ENCODE data around the gene RAD51B. TPM values are rescaled to one million over a fixed set of nuclear protein-coding genes. Genes with fewer than 3 reads are reported as not detected.
"Not testable (repeated sequence)": the region's sequence is repeated elsewhere in the genome, so short reads cannot be mapped to it uniquely, and the experiment has no call there.

RAD51B gene
- total and polyA plus RNA-seq, 2 donors (not counting 1 experiment from before 2014, with no cell fraction given), result 4.6 to 16.3 TPM

DNA sequence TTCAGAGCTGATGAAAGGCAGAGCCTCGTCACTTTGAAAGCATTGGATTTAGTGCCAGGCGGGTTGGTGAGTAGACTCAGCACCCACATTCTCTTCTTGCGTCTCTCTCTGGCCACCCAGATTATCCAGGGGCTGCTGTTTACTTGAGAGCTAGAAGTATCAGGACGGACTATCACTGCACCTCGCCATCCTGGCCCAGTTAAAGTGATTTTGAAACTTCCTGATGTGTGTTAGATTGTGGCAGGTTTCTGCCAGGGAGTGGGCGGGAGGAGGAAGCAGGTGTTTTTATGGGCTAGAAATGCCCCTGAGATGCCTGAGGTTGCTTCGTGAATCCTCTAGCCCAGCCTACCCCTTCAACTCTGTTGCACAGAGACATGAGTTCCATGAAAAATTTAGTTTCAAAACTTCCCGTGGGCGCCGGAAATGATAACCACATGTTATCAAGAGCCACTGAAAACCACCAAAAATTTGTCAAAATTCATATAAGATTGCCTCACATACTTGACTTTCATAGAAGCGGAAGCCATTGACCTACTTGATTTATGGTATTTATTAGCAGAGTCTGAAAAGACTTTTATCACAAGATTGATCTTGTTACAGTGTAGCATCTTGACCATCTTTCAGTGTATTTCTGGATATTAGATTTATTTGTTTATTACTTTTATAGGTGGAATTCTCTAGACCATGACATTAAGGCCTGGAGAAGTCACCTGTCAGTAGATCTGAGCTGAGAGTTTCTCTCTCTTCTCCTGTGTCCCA is 466.0 kb downstream of the RAD51B start:
- no peak for TF ChIP-seq EZH2 (IDR thresholded peaks at IDR 0.05; ENCODE audit: low read length, missing control alignments)
- TF ChIP-seq, protein P1, sequence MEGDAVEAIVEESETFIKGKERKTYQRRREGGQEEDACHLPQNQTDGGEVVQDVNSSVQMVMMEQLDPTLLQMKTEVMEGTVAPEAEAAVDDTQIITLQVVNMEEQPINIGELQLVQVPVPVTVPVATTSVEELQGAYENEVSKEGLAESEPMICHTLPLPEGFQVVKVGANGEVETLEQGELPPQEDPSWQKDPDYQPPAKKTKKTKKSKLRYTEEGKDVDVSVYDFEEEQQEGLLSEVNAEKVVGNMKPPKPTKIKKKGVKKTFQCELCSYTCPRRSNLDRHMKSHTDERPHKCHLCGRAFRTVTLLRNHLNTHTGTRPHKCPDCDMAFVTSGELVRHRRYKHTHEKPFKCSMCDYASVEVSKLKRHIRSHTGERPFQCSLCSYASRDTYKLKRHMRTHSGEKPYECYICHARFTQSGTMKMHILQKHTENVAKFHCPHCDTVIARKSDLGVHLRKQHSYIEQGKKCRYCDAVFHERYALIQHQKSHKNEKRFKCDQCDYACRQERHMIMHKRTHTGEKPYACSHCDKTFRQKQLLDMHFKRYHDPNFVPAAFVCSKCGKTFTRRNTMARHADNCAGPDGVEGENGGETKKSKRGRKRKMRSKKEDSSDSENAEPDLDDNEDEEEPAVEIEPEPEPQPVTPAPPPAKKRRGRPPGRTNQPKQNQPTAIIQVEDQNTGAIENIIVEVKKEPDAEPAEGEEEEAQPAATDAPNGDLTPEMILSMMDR (conservative IDR thresholded peaks at IDR 0.05 in 1 of 2, IDR thresholded peaks at IDR 0.05 in 1 of 2; ENCODE audit: low read depth in 1 of 2, low read length in 2 of 2), result no peak
- H3K27ac ChIP-seq (ENCODE audit: insufficient read depth, low read length), result no peak overlapping the region
- H3K79me2 ChIP-seq (ENCODE audit: control insufficient read depth, insufficient read depth, low read length), result no peaks in the 10 kb centered on the region
- no peak overlapping the region for H2AFZ ChIP-seq (ENCODE audit: low read length)
- no peaks in the 10 kb centered on the region for H3K9me3 ChIP-seq (ENCODE audit: control insufficient read depth, insufficient read depth, low read depth, low read length)
- no peaks in the 10 kb centered on the region for H4K20me1 ChIP-seq (ENCODE audit: control insufficient read depth, extremely low read depth, insufficient read depth, low read length)
- H3K4me1 ChIP-seq (ENCODE audit: control insufficient read depth, extremely low read depth, insufficient read depth, low read length), result no peaks in the 10 kb centered on the region
- peak in 1 of 2 donors; percentile 14 for DNase-seq (ENCODE audit: low read depth in 2 of 2)
- no peak overlapping the region for H3K9ac ChIP-seq (ENCODE audit: insufficient read depth, low read length)
- H3K27me3 ChIP-seq (ENCODE audit: control insufficient read depth, insufficient read depth, low read length), result no peaks in the 10 kb centered on the region
- no peaks in the 10 kb centered on the region for H3K36me3 ChIP-seq (ENCODE audit: control insufficient read depth, insufficient read depth, low read length)
- no peak overlapping the region for H3K4me2 ChIP-seq (ENCODE audit: extremely low read depth, insufficient read depth, low read length)
- no peak overlapping the region for H3K4me3 ChIP-seq (replicated peaks in 1 of 4; ENCODE audit: control extremely low read depth in 1 of 4, insufficient read depth in 1 of 4, low read depth in 3 of 4, low read length in 4 of 4)

DNA sequence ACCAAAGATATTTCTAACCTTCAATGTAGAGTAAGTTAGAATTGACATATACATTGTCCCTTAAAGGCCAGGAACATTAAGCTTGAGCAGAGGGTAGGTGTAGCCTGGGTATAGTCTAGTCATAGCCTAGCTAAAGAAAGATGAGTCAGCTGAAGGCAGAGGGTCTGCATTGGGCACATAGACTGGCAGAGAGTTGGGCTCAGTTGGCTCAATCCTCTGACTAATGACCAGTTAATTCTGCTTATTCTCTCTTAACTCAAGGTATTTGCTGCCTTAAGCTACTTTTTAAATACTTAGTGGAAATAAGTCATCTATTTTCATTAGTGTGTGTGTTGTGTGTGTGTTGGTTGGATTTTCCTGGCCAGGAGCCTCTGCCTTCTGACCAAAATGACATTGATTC is 467.1 kb downstream of the RAD51B start:
- no peaks in the 10 kb centered on the region for H3K4me1 ChIP-seq (ENCODE audit: control insufficient read depth, extremely low read depth, insufficient read depth, low read length)
- no peak overlapping the region for H3K9ac ChIP-seq (ENCODE audit: insufficient read depth, low read length)
- H4K20me1 ChIP-seq (ENCODE audit: control insufficient read depth, extremely low read depth, insufficient read depth, low read length), result no peaks in the 10 kb centered on the region
- no peak for TF ChIP-seq EZH2 (IDR thresholded peaks at IDR 0.05; ENCODE audit: low read length, missing control alignments)
- TF ChIP-seq, protein P1 (conservative IDR thresholded peaks at IDR 0.05 in 1 of 2, IDR thresholded peaks at IDR 0.05 in 1 of 2; ENCODE audit: low read depth in 1 of 2, low read length in 2 of 2), result no peak
- no peaks in the 10 kb centered on the region for H3K9me3 ChIP-seq (ENCODE audit: control insufficient read depth, insufficient read depth, low read depth, low read length)
- H3K79me2 ChIP-seq (ENCODE audit: control insufficient read depth, insufficient read depth, low read length), result no peaks in the 10 kb centered on the region
- H3K4me2 ChIP-seq (ENCODE audit: extremely low read depth, insufficient read depth, low read length), result no peak overlapping the region
- no peaks in the 10 kb centered on the region for H3K27me3 ChIP-seq (ENCODE audit: control insufficient read depth, insufficient read depth, low read length)
- DNase-seq (ENCODE audit: low read depth in 2 of 2), result peak in 1 of 2 donors; percentile 17
- H3K27ac ChIP-seq (ENCODE audit: insufficient read depth, low read length), result no peak overlapping the region
- H3K4me3 ChIP-seq (replicated peaks in 1 of 4; ENCODE audit: control extremely low read depth in 1 of 4, insufficient read depth in 1 of 4, low read depth in 3 of 4, low read length in 4 of 4), result no peak overlapping the region
- no peaks in the 10 kb centered on the region for H3K36me3 ChIP-seq (ENCODE audit: control insufficient read depth, insufficient read depth, low read length)
- no peak overlapping the region for H2AFZ ChIP-seq (ENCODE audit: low read length)

DNA sequence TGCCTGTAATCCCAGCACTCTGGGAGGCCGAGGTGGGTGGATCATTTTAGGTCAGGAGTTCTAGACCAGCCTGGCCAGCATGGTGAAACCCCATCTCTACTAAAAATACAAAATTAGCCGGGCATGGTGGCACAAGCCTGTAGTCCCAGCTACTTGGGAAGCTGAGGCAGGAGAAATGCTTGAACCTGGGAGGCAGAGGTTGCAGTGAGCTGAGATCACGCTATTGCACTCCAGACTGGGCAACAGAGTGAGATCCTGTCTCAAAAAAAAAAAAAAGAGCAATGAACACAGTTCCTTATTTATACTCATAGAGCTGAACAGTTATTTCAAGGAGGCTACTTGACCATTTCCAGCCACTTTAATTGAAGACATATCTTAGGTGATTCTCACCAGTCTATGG is 469.9 kb downstream of the RAD51B start:
- not testable (repeated sequence) for H2AFZ ChIP-seq (ENCODE audit: low read length); H3K9ac ChIP-seq (ENCODE audit: insufficient read depth, low read length); DNase-seq (ENCODE audit: low read depth in 2 of 2); H3K79me2 ChIP-seq (ENCODE audit: control insufficient read depth, insufficient read depth, low read length); H3K27me3 ChIP-seq (ENCODE audit: control insufficient read depth, insufficient read depth, low read length); H3K4me2 ChIP-seq (ENCODE audit: extremely low read depth, insufficient read depth, low read length); H3K4me1 ChIP-seq (ENCODE audit: control insufficient read depth, extremely low read depth, insufficient read depth, low read length); H3K27ac ChIP-seq (ENCODE audit: insufficient read depth, low read length); H3K4me3 ChIP-seq (replicated peaks in 1 of 4; ENCODE audit: control extremely low read depth in 1 of 4, insufficient read depth in 1 of 4, low read depth in 3 of 4, low read length in 4 of 4); H3K36me3 ChIP-seq (ENCODE audit: control insufficient read depth, insufficient read depth, low read length); H3K9me3 ChIP-seq (ENCODE audit: control insufficient read depth, insufficient read depth, low read depth, low read length); H4K20me1 ChIP-seq (ENCODE audit: control insufficient read depth, extremely low read depth, insufficient read depth, low read length)
